Epithelial cell of esophagus (primary cell): Measurements from ENCODE around the gene EHD3.

Experiments
- DNase-seq: peaks from one replicate; pipeline ENCODE4 v3.0.0; 2010; ENCODE audit warnings: low read depth
- H3K4me3 ChIP-seq: 2 replicates; pipeline ENCODE4 v1.5.1; 2011; ENCODE audit warnings: mild to moderate bottlenecking, low read length, control low read depth
- TF ChIP-seq, protein P1 (sequence below): IDR thresholded peaks from 2 replicates; pipeline ENCODE4 v1.5.1; 2011; ENCODE audit warnings: low read depth, mild to moderate bottlenecking, low read length, control low read depth, inconsistent platforms; ENCODE audit not compliant: insufficient read depth; ENCODE audit errors: missing control alignments

The EHD3 gene

DNA sequence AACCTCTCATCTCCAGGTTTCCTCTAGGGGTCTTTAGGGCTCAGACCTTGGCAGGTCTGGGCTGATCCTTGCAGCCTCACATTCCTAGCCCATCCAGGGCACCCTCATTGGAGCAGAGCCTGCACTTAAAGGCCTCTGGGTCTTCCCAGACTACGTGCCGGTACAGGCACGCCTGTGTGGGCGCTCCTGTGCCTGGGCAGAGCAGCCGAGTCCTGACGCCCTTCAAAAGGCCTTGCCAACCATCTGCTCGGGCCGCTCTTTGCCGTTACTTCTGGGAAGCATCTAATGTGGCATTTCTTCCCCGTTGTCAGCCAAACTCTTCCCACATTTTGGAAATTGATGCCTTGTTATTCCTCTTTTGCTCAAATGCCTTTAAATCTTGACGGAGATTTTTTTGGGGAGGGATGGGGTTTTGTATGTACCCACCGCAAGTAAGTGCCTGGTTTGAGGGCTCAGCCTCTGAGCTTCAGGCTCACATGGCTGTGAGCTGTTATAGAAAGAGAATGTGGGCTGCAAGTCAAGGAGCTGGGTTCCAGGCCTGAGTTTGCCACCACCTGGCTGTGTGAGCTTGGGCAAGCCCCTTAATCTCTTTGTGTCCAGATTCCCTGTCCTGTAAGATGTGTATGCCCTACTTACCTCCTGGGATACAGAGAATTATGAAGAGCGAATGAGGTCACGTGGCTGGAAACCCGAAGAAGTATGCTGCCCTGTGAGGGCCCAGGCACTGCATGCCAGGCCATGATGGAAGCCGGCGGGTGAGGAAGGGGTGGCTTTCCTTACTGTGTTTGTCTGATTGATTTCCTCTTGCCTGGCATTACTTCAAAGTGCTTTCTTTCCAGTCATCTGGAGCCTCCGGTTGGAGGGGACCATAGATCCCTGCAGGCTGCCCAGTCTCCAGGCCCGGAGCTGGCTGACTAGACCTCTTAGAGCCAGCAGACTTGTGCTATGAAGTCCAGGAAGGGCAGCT is 20.6 kb downstream of the EHD3 start:
- TF ChIP-seq, protein P1, sequence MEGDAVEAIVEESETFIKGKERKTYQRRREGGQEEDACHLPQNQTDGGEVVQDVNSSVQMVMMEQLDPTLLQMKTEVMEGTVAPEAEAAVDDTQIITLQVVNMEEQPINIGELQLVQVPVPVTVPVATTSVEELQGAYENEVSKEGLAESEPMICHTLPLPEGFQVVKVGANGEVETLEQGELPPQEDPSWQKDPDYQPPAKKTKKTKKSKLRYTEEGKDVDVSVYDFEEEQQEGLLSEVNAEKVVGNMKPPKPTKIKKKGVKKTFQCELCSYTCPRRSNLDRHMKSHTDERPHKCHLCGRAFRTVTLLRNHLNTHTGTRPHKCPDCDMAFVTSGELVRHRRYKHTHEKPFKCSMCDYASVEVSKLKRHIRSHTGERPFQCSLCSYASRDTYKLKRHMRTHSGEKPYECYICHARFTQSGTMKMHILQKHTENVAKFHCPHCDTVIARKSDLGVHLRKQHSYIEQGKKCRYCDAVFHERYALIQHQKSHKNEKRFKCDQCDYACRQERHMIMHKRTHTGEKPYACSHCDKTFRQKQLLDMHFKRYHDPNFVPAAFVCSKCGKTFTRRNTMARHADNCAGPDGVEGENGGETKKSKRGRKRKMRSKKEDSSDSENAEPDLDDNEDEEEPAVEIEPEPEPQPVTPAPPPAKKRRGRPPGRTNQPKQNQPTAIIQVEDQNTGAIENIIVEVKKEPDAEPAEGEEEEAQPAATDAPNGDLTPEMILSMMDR: no peak
- no peak overlapping the region for H3K4me3 ChIP-seq
- peak; percentile 56 for DNase-seq

DNA sequence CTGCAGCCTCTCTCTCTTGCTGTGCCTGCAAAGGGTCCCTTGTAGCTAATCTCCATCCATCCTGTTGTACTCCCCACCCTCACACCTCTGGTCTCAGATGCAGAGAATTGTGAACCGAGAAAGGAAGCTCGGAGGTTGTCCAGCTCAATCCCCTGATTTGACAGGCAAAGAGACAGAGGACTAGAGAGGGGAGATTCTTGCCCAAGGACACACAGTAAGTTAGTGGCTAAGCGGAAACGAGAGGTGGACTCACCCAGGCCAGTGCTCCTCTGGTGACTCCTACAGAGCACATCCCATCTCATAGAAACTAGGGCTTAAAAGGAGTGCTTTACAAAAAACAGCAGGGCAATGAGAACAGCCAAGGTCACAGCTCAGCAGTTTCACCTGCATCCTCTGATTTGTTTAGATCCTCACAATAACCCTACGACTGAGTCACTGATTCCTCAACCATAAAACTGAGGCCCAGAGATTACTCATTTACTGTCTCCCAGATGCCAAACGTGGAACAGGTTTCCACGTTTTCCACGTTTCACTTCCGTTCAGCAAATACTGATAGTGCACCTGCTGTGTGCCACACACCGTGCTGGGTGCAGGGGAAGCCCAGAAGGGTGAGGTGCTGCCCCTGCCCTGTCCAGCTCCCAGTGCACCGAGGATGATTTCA is 22.1 kb downstream of the EHD3 start:
- TF ChIP-seq, protein P1: no peak
- peak; percentile 68 for DNase-seq
- no peak overlapping the region for H3K4me3 ChIP-seq

DNA sequence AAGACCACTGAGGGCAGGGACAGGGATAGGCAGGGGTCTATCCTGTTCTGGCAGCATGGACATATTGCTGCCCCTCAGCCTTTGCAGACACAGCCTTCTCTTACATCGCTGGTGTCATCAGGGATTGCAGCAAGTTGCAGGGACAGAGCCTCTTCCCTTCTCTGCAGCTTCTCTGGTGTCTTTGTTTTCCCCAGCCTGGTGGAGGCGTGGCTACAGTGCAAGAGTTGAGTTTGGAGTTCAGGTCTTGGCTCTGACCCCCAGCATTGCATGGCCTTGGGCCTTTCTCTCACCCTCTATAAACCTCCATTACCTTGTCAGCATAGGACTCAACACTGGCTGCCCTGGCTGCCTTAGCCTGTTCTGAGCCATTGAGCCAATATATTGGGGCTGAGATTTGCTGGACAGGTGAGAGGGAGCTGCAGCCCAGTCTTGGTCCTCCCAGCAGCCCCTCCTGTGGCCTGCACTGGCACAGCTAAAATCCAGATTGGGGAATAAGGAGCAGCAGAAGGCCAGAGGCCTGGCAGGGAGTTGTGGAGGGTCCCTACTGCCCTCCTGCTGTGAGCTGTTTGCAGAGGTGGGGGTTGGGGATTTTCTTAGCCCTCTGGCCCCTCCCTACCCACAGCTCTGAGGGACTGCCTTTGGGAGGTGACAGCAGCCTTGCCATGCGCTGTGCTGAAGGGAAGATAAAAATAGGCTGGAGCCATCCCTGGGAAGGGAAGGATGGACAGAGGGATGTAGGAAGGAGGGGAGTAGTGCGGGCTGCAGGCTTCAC is 22.8 kb downstream of the EHD3 start:
- no peak overlapping the region for H3K4me3 ChIP-seq
- TF ChIP-seq, protein P1: no peak

DNA sequence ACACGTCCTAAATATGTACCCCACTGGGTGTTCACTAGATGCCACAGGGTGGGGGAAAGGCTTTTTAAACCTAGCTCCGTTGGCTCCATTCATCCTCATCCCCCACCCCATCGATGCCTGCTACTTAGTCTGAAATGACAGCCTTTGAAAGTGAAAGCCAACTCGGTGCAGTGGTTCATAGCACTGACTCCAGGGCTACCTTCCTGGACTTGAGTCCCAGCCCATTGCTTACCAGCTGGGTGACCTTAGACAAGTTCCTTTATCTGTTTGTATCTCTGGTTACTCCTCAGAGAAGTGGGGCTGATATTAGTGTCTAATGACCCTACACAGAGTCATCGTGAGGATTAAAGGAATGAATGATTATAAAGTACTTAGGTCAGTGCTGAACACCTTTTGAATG is 24.4 kb downstream of the EHD3 start:
- TF ChIP-seq, protein P1: no peak
- H3K4me3 ChIP-seq: no peak overlapping the region
- no peak for DNase-seq

More for the DNA sequence above, 22.8 kb downstream of the EHD3 start:
- DNase-seq: no peak

DNA sequence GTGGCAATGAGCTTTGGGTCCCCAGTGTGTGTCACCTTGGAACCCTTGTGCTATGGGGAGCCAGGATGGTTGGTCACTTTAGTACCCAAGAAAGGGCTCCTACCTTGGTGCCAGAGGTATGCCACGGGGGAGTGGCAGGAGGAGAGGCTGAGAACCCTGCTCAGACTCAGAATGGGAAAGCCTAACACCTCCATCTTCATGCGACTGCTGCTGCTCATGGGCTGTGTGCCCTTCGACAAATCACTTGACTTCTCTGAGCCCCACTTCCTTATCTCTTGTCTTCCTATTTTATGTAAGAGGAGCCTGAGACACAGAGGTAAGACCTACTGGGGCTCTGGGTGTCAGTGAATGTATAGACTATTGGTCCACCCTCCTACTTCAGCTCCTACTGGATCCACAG is 25.1 kb downstream of the EHD3 start:
- TF ChIP-seq, protein P1: no peak
- DNase-seq: no peak

DNA sequence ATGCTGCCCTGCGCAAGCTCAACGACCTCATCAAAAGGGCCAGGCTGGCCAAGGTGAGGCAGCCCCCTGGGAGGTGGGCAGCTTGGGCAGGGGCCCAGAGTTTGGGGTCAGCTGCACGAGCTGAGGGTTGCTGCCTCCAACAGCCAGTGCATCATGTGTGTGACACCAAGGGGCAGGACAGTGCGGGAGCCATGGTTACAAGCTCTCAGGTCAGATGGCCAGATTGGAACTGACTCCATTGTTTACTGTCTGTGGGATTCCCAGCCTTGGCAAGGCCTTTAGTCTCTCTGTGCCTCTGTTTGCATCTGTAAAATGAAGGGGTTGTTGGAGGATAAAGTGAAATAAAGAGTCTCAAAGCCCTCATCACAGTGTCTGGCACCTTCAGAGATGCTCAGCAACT is 26.9 kb downstream of the EHD3 start:
- no peak overlapping the region for H3K4me3 ChIP-seq
- no peak for DNase-seq
- TF ChIP-seq, protein P1: no peak

More for the DNA sequence above, 25.1 kb downstream of the EHD3 start:
- H3K4me3 ChIP-seq: no peak overlapping the region
